Omental fat pad (tissue), 4 donors: ENCODE results near the gene ETV6. TPM values are rescaled to one million over a fixed set of nuclear protein-coding genes. Genes with fewer than 3 reads are reported as not detected.
A peak's percentile ranks its signal among the peaks of the same experiment; 100 is the strongest.

Source experiments
- ATAC-seq: fragments of 150-250 bp; one replicate; pipeline ENCODE4 v1.9.1; 2016; ENCODE audit warnings: mild to moderate bottlenecking, moderate library complexity; ENCODE audit not compliant: low FRiP score
- DNase-seq: peaks from one replicate; pipeline ENCODE4 v3.0.0-alpha.2; 2019; ENCODE audit warnings: low spot score
- total RNA-seq, 4 donors: library from RNA; depleted of rRNA; stranded (reverse); fragments of >200 nt; gene quantifications; one replicate each; pipeline ENCODE4 v1.1.0, GENCODE V29; 2016
- TF ChIP-seq, protein P1 (sequence below), 3 donors: fragments of 450-650 bp; IDR thresholded peaks; one replicate each; pipeline ENCODE4 v1.5.1; 2016 to 2017; ENCODE audit warnings: antibody characterized with exemption in 3 of 3, mild to moderate bottlenecking in 3 of 3, moderate library complexity in 2 of 3

The ETV6 gene
- total RNA-seq, 4 donors from 2014 or later = 9.3 to 28.2 (median 17.6) TPM

DNA sequence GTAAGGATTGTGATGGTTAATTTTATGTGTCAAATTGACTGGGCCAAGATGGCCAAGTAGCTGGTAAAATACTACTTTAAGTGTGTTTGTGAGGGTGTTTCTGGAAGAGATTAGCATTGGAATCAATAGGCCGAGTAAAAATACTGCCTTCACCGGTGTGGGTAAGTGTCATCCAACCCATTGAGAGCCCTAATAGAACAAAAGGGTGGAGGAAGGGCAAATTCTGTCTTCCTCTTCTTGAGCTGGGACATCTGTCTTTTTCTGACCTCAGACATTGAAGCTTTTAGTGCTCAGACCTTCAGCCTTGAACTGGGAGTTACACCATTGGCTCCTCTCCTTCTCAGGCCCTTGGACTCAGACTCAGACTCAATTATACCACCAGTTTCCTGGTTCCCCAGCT lies 8.0 kb upstream of the ETV6 start:
- ATAC-seq (no peak), DNase-seq (no peak)
- TF ChIP-seq, protein P1, sequence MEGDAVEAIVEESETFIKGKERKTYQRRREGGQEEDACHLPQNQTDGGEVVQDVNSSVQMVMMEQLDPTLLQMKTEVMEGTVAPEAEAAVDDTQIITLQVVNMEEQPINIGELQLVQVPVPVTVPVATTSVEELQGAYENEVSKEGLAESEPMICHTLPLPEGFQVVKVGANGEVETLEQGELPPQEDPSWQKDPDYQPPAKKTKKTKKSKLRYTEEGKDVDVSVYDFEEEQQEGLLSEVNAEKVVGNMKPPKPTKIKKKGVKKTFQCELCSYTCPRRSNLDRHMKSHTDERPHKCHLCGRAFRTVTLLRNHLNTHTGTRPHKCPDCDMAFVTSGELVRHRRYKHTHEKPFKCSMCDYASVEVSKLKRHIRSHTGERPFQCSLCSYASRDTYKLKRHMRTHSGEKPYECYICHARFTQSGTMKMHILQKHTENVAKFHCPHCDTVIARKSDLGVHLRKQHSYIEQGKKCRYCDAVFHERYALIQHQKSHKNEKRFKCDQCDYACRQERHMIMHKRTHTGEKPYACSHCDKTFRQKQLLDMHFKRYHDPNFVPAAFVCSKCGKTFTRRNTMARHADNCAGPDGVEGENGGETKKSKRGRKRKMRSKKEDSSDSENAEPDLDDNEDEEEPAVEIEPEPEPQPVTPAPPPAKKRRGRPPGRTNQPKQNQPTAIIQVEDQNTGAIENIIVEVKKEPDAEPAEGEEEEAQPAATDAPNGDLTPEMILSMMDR (IDR thresholded peaks at IDR 0.05) = no peak

DNA sequence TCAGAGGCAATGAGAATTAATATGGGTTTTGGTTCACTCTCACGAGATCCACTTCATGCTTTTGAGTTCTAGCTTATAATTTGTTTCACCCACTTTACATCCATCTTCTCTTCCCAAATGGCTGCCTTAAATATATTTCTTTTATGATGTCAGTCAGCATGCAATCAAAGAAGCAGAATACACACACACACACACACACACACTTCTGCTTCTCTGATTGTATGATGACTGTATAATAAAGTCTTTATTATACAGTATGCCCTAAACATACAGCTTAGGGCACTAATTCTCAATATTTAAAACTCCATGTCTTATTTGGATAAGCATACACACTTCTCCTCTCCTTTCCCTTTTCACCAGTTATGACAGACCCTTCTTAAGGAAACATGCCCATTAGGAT lies 6.7 kb upstream of the ETV6 start:
- TF ChIP-seq, protein P1 (IDR thresholded peaks at IDR 0.05) = no peak
- ATAC-seq = no peak

DNA sequence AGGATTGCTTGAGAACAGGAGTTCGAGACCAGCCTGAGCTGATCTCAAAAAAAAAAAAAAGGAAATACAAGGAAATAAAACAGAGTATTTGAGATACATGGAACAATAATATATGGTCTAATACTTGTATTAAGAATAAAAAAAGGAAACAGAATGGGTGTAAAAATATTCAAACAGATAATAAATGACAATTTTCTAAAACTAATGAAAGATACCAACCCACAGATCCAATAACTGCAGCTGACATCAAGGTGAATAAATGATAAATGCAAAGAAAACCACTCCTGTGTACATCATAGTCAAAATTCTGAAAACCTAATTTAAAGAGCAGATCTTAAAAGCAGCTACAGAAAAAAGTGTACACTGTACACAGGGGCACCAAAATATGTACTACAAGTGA lies 4.1 kb upstream of the ETV6 start:
- ATAC-seq = no peak
- TF ChIP-seq, protein P1 (IDR thresholded peaks at IDR 0.05) = no peak

More for the DNA sequence above, 6.7 kb upstream of the ETV6 start:
- DNase-seq = no peak

DNA sequence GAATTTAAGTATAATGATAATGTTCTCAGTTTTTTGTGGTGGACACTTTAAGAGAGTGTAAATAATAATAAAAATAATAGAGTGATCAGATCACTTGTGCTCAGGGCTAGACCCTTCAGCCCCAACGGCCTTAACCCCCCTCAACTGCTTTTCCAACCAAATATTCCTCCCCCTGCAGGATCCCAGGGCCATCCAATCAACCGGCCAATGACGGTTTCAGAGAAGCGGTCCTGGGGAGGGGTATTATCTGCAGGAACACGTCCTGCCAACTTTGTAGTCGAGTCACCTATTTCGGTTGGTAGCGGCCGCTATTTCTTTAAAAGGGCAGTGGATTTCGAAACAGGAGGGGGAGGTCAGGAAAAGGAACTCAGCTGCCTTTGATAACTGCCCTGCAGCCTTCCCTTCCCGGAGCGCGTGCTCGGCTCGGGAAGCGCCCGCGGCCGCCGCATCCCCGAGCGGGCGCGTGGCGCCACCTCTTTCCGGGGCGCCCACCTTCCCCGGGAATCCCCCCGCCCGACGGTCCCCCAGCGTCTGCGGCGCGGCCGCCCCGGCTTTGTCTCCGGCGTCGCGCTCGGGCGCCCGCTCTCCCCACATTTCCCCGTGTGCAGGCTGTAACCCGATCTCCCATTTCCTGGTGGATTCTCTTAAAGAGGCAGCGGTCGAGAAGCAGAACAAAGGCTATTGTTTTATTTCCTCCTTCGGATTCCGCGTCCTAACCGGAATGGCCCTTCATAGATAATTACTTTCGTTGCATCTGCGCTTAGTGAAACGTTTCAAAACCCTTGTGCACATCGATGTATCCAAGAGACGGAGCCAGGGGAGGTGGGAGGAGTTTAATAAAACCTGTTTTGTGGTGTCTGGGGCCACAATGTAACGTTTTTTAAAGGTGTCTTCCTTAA lies 711 bp upstream of the ETV6 start:
- peak; percentile 36 for DNase-seq
- TF ChIP-seq, protein P1 (IDR thresholded peaks at IDR 0.05) = no peak
- ATAC-seq = peak; percentile 78

More for the DNA sequence above, 4.1 kb upstream of the ETV6 start:
- DNase-seq = no peak

DNA sequence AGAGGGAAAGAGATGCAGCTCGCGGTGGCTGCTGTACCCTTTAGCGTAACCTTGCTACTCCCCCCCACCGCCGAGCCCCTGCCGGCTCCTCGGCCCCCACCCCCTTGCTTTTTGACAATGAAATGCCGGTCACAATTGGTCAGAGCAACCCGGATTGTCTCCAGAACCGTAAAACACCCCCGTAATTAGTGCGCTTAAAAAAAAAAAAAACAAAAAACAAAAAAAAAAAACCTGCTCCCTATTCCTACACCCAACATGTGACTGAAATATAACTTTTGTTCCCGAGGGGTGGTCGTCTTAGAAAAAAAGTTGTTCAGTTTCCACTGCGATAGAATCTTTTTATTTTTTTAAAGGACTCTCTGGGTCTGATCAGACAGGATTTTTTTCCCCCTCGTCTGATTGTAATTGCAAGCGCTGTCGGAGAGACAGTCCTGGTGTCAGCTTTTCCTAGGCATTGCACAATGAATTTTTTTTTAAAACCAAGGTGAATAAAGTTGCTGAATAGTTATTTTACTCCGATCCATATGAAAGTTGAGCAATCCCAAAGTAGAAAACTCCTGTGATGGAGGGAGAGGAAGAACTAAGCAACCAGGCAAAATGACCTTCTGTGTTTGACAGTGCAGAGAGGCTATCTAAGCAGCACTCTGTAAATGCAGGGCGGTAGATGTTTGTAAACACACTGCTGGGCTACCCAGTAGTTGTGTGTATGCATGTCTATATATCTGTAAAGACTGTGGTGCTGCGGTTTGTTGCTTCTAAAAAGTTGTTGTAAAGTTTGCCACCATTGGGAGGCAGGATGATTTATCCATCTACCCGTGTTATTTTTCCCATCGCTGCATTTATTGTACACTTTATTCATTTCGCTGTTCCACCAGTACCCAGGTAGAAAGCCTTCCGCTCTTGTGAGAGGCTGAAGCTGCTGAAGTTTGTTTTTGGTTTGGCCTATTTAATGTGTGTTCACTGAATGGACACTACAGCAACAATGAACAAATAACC lies 1.1 kb downstream of the ETV6 start:
- no peak for DNase-seq

DNA sequence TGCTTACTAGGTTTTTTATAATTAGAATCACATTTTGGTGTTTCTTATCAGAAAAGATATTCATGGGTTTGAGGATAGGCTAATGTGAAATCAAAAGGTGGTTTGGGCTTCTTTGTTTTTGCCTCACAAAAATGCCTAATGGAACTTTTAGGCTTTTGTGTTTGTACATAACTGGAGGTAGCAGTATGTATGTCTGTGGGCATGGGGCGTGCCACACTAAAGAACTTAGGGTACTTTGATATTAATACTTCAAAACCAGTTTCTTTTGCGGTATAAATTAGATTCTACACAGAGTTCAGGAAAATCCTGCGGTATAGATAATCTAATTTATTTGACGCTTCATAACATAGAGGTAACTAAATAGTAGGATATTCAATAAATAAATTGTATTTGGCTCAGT lies 1.9 kb downstream of the ETV6 start:
- TF ChIP-seq, protein P1 (IDR thresholded peaks at IDR 0.05) = no peak
- ATAC-seq (no peak), DNase-seq (no peak)

More for the DNA sequence above, 1.1 kb downstream of the ETV6 start:
- ATAC-seq = no peak
- TF ChIP-seq, protein P1 (IDR thresholded peaks at IDR 0.05) = no peak
